ENCODE results near the gene MB21D2. TPM values are rescaled to one million over a fixed set of nuclear protein-coding genes. Genes with fewer than 3 reads are reported as not detected.

Gene MB21D2
- total RNA-seq, 1 experiment from 2014 or later, result 19.7 TPM

- TF ChIP-seq MXD4 (CRISPR knock-in tag; IDR thresholded peaks at IDR 0.05; ENCODE audit: borderline replicate concordance) (no peak), CREM (CRISPR knock-in tag; IDR thresholded peaks at IDR 0.05) (no peak), GABPB1 (CRISPR knock-in tag; IDR thresholded peaks at IDR 0.05) (no peak), ZNF232 (CRISPR knock-in tag; IDR thresholded peaks at IDR 0.05) (no peak)
Observed at GRCh38 chr3:192918275-192918588, 576 bp upstream of the MB21D2 start (continued).

- TF ChIP-seq PREB (CRISPR knock-in tag; IDR thresholded peaks at IDR 0.05; ENCODE audit: borderline replicate concordance) (no peak), ZBTB21 (CRISPR knock-in tag; IDR thresholded peaks at IDR 0.05; ENCODE audit: borderline replicate concordance) (no peak), ETV6 (CRISPR knock-in tag; IDR thresholded peaks at IDR 0.05) (peak; percentile 65), ZNF423 (CRISPR knock-in tag; IDR thresholded peaks at IDR 0.05) (no peak), RORB (CRISPR knock-in tag; IDR thresholded peaks at IDR 0.05) (no peak), ESRRA (CRISPR knock-in tag; IDR thresholded peaks at IDR 0.05; ENCODE audit: borderline replicate concordance) (no peak), ZMAT4 (CRISPR knock-in tag; IDR thresholded peaks at IDR 0.05) (no peak), TP53 (CRISPR knock-in tag; IDR thresholded peaks at IDR 0.05) (no peak), ATF6 (CRISPR knock-in tag; IDR thresholded peaks at IDR 0.05) (no peak), USF1 (CRISPR knock-in tag; IDR thresholded peaks at IDR 0.05) (no peak), ZNF317 (CRISPR knock-in tag; IDR thresholded peaks at IDR 0.05; ENCODE audit: borderline replicate concordance, low read depth) (no peak), MAX (CRISPR knock-in tag; IDR thresholded peaks at IDR 0.05) (no peak), PRDM15 (CRISPR knock-in tag; IDR thresholded peaks at IDR 0.05) (no peak), SP1 (CRISPR knock-in tag; conservative IDR thresholded peaks at IDR 0.05) (peak; percentile 62; the same call in 1 of the 2 replicates), NFYB (CRISPR knock-in tag; conservative IDR thresholded peaks at IDR 0.05; ENCODE audit: low read depth) (no peak), AR (CRISPR knock-in tag; IDR thresholded peaks at IDR 0.05) (no peak), MYBL2 (CRISPR knock-in tag; IDR thresholded peaks at IDR 0.05) (0 out of 2 replicates have a peak, but pooled peaks have one; percentile 21), TCF7 (CRISPR knock-in tag; IDR thresholded peaks at IDR 0.05; ENCODE audit: low read depth) (no peak)
- Mint-ChIP-seq H3K4me3 (peak overlapping the region; percentile 100), H3K27ac (peak overlapping the region; percentile 100), H3K27me3 (ENCODE audit: low read depth) (peaks cover 2% of the 10 kb centered on the region; the same call in 1 of the 2 replicates), H3K36me3 (no peaks in the 10 kb centered on the region), H3K9me3 (no peaks in the 10 kb centered on the region), H3K4me1 (peaks cover 66% of the 10 kb centered on the region)
- DNase-seq (ENCODE audit: low spot score) (peak; percentile 68), ATAC-seq (no peak; the same call in 1 of the 2 replicates)
- ChIA-PET CTCF (interaction anchor here (0.8 to 4.4 kb wide), 6 partner anchors 28 to 104 kb away, joined by 3 to 30 read pairs (median 4); no protein-coding TSS in a partner anchor), POLR2A (interaction anchor here (0.8 to 2.3 kb wide), 9 partner anchors 9 to 324 kb away, joined by 3 to 9 read pairs (median 4); partner anchors contain the start of gene PLAAT1)
Observed at GRCh38 chr3:192917028-192917403, 640 bp downstream of the MB21D2 start.

Data from WTC11 (cell line).